Suprapubic skin (tissue), 4 donors: ENCODE data around the gene ARHGAP1. TPM values are rescaled to one million over a fixed set of nuclear protein-coding genes. Genes with fewer than 3 reads are reported as not detected.

Experiments used
- DNase-seq, 2 donors: peaks; one replicate each; pipeline ENCODE4 v3.0.0-alpha.2; 2019; ENCODE audit warnings: low spot score in 2 of 2
- H3K27ac ChIP-seq: fragments of 200-600 bp; sonication (generic); one replicate; pipeline ENCODE4 v1.5.1; 2019
- H3K27me3 ChIP-seq: fragments of 200-600 bp; sonication (generic); one replicate; pipeline ENCODE4 v1.5.1; 2019
- H3K36me3 ChIP-seq: fragments of 200-600 bp; sonication (generic); one replicate; pipeline ENCODE4 v1.5.1; 2019
- H3K4me1 ChIP-seq: fragments of 200-600 bp; sonication (generic); one replicate; pipeline ENCODE4 v1.5.1; 2019
- H3K4me3 ChIP-seq: fragments of 200-600 bp; sonication (generic); one replicate; pipeline ENCODE4 v1.5.1; 2019; ENCODE audit warnings: mild to moderate bottlenecking
- H3K9me3 ChIP-seq: fragments of 200-600 bp; sonication (generic); one replicate; pipeline ENCODE4 v1.5.1; 2019
- EP300 ChIP-seq: sonication (generic); formaldehyde crosslinking; IDR thresholded peaks from one replicate; pipeline ENCODE4 v1.6.1; 2017; ENCODE audit warnings: antibody characterized with exemption
- POLR2A ChIP-seq, 2 donors: fragments of 450-650 bp; IDR thresholded peaks; one replicate each; pipeline ENCODE4 v1.6.1; 2017; ENCODE audit warnings: antibody characterized with exemption in 2 of 2, mild to moderate bottlenecking in 2 of 2, moderate library complexity in 2 of 2
- POLR2AphosphoS5 ChIP-seq, 3 donors: sonication (generic); formaldehyde crosslinking; IDR thresholded peaks; one replicate each; pipeline ENCODE4 v1.6.1; 2017; ENCODE audit warnings: antibody characterized with exemption in 3 of 3
- WGBS: methylation state at CpG from one replicate; pipeline ENCODE4 v1.1.5; 2018; 5-methylcytosine and 5-hydroxymethylcytosine counted together
- total RNA-seq, 4 donors: library from RNA; depleted of rRNA; stranded (reverse); fragments of >200 nt; gene quantifications; one replicate each; pipeline ENCODE4 v1.1.0, GENCODE V29; 2016
- TF ChIP-seq, protein P1 (sequence below), 2 donors: fragments of 200-600 bp in 1 of 2; fragments of 450-650 bp in 1 of 2; sonication (generic) in 1 of 2; IDR thresholded peaks; one replicate each; pipeline ENCODE4 v1.5.1; 2016 to 2019; ENCODE audit warnings: antibody characterized with exemption in 2 of 2, mild to moderate bottlenecking in 1 of 2, moderate library complexity in 1 of 2

ARHGAP1 gene
- total RNA-seq, 4 donors from 2014 or later, result 53.7 to 72.5 (median 68.5) TPM

DNA sequence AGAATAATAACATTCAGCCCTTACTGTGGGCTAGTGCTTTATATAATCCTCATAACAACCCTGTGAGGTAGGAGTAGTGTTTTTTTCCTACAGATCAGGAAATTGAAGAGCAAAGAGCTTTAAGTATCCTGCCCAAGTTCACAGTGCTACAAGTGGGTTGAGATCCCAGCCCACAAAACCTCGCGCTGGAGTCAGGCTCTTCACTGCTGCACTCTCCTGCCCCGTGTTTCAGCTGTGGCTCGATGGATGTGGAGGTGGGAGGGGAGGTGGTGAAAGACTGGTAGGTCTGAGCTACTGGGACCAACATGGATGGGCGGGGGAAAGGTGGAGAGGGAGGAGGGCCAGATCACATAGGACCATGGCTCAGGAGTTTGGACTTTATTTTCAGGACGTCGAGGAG, 6.5 kb upstream of the ARHGAP1 start:
- Histone ChIP-seq H3K27ac (no peak overlapping the region), H3K4me3 (no peak overlapping the region), H3K4me1 (peaks cover 15% of the 10 kb centered on the region), H3K9me3 (no peaks in the 10 kb centered on the region), H3K27me3 (no peaks in the 10 kb centered on the region), H3K36me3 (peaks cover 53% of the 10 kb centered on the region)
- TF ChIP-seq, protein P1, sequence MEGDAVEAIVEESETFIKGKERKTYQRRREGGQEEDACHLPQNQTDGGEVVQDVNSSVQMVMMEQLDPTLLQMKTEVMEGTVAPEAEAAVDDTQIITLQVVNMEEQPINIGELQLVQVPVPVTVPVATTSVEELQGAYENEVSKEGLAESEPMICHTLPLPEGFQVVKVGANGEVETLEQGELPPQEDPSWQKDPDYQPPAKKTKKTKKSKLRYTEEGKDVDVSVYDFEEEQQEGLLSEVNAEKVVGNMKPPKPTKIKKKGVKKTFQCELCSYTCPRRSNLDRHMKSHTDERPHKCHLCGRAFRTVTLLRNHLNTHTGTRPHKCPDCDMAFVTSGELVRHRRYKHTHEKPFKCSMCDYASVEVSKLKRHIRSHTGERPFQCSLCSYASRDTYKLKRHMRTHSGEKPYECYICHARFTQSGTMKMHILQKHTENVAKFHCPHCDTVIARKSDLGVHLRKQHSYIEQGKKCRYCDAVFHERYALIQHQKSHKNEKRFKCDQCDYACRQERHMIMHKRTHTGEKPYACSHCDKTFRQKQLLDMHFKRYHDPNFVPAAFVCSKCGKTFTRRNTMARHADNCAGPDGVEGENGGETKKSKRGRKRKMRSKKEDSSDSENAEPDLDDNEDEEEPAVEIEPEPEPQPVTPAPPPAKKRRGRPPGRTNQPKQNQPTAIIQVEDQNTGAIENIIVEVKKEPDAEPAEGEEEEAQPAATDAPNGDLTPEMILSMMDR (IDR thresholded peaks at IDR 0.05), result no peak
- TF ChIP-seq EP300 (no peak), POLR2AphosphoS5 (IDR thresholded peaks at IDR 0.05) (no peak), POLR2A (IDR thresholded peaks at IDR 0.05) (no peak)
- DNase-seq, result no peak
- 86% methylated on average over 7 of the region's 7 CpGs for WGBS

GRCh38 chr11:46705070-46705688, 4.8 kb upstream of the ARHGAP1 start:
- no peak overlapping the region for H3K27ac ChIP-seq
- H3K4me3 ChIP-seq, result no peak overlapping the region
- H3K4me1 ChIP-seq, result peaks cover 20% of the 10 kb centered on the region
- no peaks in the 10 kb centered on the region for H3K27me3 ChIP-seq
- TF ChIP-seq POLR2A (IDR thresholded peaks at IDR 0.05), result no peak
- TF ChIP-seq, protein P1 (IDR thresholded peaks at IDR 0.05), result no peak
- no peak for TF ChIP-seq POLR2AphosphoS5 (IDR thresholded peaks at IDR 0.05)
- TF ChIP-seq EP300, result no peak
- WGBS, result 89% methylated on average over 9 of the region's 31 CpGs
- no peak for DNase-seq
- no peaks in the 10 kb centered on the region for H3K9me3 ChIP-seq
- peaks cover 53% of the 10 kb centered on the region for H3K36me3 ChIP-seq

GRCh38 chr11:46701078-46701654, 747 bp upstream of the ARHGAP1 start:
- Histone ChIP-seq H3K4me1 (peaks cover 59% of the 10 kb centered on the region), H3K27ac (peak overlapping the region; percentile 90), H3K4me3 (peak overlapping the region; percentile 99), H3K27me3 (no peaks in the 10 kb centered on the region), H3K9me3 (no peaks in the 10 kb centered on the region), H3K36me3 (peaks cover 42% of the 10 kb centered on the region)
- no peak for DNase-seq
- no peak for TF ChIP-seq POLR2AphosphoS5 (IDR thresholded peaks at IDR 0.05)
- TF ChIP-seq EP300, result no peak
- TF ChIP-seq, protein P1 (IDR thresholded peaks at IDR 0.05), result no peak
- no peak for TF ChIP-seq POLR2A (IDR thresholded peaks at IDR 0.05)
- WGBS, result 2% methylated on average over 19 of the region's 29 CpGs

DNA sequence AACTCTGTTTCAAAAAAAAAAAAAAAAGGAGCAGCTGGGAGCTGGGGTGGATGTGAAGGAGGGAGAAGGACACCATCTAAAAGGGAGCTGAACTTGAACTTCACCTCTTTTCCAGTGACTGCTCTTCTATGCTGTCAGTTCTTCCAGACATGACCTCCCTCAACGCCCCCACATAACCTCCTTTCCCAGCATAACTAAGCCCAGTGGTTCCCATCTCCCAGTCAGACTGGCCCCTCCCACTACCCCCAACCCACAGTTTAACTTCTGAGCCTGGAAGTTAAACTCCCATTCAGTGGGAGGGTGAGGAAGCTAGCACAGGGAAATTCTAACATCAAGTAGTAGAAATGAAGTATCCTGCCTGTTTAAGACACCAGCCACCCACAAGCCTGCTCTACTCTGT, 1.8 kb downstream of the ARHGAP1 start:
- H3K27me3 ChIP-seq, result no peaks in the 10 kb centered on the region
- H3K4me3 ChIP-seq, result no peak overlapping the region
- peaks cover 83% of the 10 kb centered on the region for H3K4me1 ChIP-seq
- no peaks in the 10 kb centered on the region for H3K9me3 ChIP-seq
- no peak for TF ChIP-seq POLR2A (IDR thresholded peaks at IDR 0.05)
- TF ChIP-seq POLR2AphosphoS5 (IDR thresholded peaks at IDR 0.05), result no peak
- TF ChIP-seq, protein P1 (IDR thresholded peaks at IDR 0.05), result no peak
- TF ChIP-seq EP300, result no peak
- H3K27ac ChIP-seq, result no peak overlapping the region
- H3K36me3 ChIP-seq, result peaks cover 40% of the 10 kb centered on the region
- 75% methylated on average over 1 of the region's 1 CpG for WGBS
- DNase-seq, result no peak

GRCh38 chr11:46697723-46698122, 2.7 kb downstream of the ARHGAP1 start:
- peaks cover 77% of the 10 kb centered on the region for H3K4me1 ChIP-seq
- TF ChIP-seq, protein P1 (IDR thresholded peaks at IDR 0.05), result no peak
- TF ChIP-seq POLR2AphosphoS5 (IDR thresholded peaks at IDR 0.05) (no peak), EP300 (no peak), POLR2A (IDR thresholded peaks at IDR 0.05) (no peak)
- WGBS, result 53% methylated on average over 2 of the region's 2 CpGs
- H3K9me3 ChIP-seq, result no peaks in the 10 kb centered on the region
- no peak overlapping the region for H3K27ac ChIP-seq
- no peak for DNase-seq
- no peak overlapping the region for H3K4me3 ChIP-seq
- peaks cover 39% of the 10 kb centered on the region for H3K36me3 ChIP-seq
- H3K27me3 ChIP-seq, result no peaks in the 10 kb centered on the region
